ENCODE data around the gene TPP1.

The TPP1 gene

GRCh38 chr11:6587360-6587953 lies 31.8 kb downstream of the TPP1 start:
- no peak overlapping the region for H3K4me3 ChIP-seq
- TF ChIP-seq, protein P1, sequence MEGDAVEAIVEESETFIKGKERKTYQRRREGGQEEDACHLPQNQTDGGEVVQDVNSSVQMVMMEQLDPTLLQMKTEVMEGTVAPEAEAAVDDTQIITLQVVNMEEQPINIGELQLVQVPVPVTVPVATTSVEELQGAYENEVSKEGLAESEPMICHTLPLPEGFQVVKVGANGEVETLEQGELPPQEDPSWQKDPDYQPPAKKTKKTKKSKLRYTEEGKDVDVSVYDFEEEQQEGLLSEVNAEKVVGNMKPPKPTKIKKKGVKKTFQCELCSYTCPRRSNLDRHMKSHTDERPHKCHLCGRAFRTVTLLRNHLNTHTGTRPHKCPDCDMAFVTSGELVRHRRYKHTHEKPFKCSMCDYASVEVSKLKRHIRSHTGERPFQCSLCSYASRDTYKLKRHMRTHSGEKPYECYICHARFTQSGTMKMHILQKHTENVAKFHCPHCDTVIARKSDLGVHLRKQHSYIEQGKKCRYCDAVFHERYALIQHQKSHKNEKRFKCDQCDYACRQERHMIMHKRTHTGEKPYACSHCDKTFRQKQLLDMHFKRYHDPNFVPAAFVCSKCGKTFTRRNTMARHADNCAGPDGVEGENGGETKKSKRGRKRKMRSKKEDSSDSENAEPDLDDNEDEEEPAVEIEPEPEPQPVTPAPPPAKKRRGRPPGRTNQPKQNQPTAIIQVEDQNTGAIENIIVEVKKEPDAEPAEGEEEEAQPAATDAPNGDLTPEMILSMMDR (IDR thresholded peaks at IDR 0.05), result no peak
- peak; percentile 71 for DNase-seq (ENCODE audit: low spot score)
- H3K27ac ChIP-seq, result peak overlapping the region; percentile 47 to 68

GRCh38 chr11:6586434-6587359 lies 32.5 kb downstream of the TPP1 start:
- Histone ChIP-seq H3K27ac (peak overlapping the region; percentile 56 to 68), H3K4me3 (peak overlapping the region; percentile 57)
- TF ChIP-seq, protein P1 (IDR thresholded peaks at IDR 0.05), result no peak
- DNase-seq (ENCODE audit: low spot score), result peak; percentile 72

- no peak for DNase-seq (ENCODE audit: low spot score)
- TF ChIP-seq, protein P1 (IDR thresholded peaks at IDR 0.05), result no peak
These were observed 34.7 kb downstream of the TPP1 start for GRCh38 chr11:6584528-6584927.

DNA sequence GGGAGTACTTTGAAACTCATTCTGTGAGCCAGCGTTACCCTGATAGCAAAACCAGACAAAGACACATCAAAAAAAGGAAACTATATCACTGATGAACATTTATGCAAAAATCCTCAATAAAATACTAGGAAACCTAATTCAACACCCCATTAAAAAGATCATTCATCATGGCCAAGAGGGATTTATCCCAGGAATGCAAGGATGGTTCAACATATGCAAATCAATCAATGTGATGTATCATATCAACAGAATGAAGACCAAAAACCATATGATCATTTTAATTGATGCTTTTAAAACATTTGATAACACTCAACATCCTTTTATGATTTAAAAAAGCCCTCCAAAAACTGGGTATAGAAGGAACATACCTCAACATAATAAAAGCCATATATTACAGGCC lies 35.6 kb downstream of the TPP1 start:
- no peak overlapping the region for H3K4me3 ChIP-seq
- DNase-seq (ENCODE audit: low spot score), result no peak

More at GRCh38 chr11:6584528-6584927, 34.7 kb downstream of the TPP1 start:
- no peak overlapping the region for H3K4me3 ChIP-seq
- H3K27ac ChIP-seq, result no peak overlapping the region

GRCh38 chr11:6579681-6580080 lies 39.5 kb downstream of the TPP1 start:
- TF ChIP-seq, protein P1 (IDR thresholded peaks at IDR 0.05), result no peak
- Histone ChIP-seq H3K27ac (no peak overlapping the region), H3K4me3 (no peak overlapping the region)
- no peak for DNase-seq (ENCODE audit: low spot score)

More for the DNA sequence above, 35.6 kb downstream of the TPP1 start:
- H3K27ac ChIP-seq, result no peak overlapping the region
- TF ChIP-seq, protein P1 (IDR thresholded peaks at IDR 0.05), result no peak

DNA sequence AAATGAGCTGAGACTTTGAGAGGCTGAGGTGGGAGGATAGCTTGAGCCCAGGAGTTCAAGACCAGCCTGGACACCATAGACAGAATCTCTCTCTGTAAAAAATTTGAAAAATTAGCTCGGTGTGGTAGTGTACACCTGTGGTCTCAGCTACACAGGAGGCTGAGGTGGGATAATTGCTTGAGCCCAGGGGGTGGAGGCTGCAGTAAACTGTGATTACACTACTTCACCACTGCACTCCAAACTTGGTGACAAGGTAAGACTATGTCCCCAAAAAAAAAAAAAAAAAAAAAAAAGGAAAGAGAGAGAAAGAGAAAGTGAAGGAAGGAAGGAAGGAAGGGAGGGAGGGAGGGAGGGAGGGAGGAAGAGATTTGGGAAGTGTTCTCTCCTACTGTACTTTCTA lies 41.1 kb downstream of the TPP1 start:
- DNase-seq (ENCODE audit: low spot score), result no peak
- TF ChIP-seq, protein P1 (IDR thresholded peaks at IDR 0.05), result no peak
- H3K4me3 ChIP-seq, result no peak overlapping the region
- no peak overlapping the region for H3K27ac ChIP-seq
